Endodermal cell (in vitro differentiated cells): ENCODE measurements around the gene KCTD20. TPM values are rescaled to one million over a fixed set of nuclear protein-coding genes. Genes with fewer than 3 reads are reported as not detected.
"Not testable (repeated sequence)": the region's sequence is repeated elsewhere in the genome, so short reads cannot be mapped to it uniquely, and the experiment has no call there.

Experiments used
- DNase-seq: peaks from one replicate; pipeline ENCODE4 v3.0.0-alpha.2; 2017
- H3K27ac ChIP-seq: 2 replicates; pipeline ENCODE4 v1.5.1; 2013; ENCODE audit warnings: mild to moderate bottlenecking, low read depth, low read length, moderate library complexity
- H3K27me3 ChIP-seq: 2 replicates; pipeline ENCODE4 v1.6.1; 2013; ENCODE audit warnings: mild to moderate bottlenecking, low read length, moderate library complexity; ENCODE audit not compliant: insufficient read depth, control insufficient read depth, poor library complexity, severe bottlenecking
- H3K36me3 ChIP-seq: 2 replicates; pipeline ENCODE4 v1.7.0; 2013; ENCODE audit warnings: mild to moderate bottlenecking, low read length, moderate library complexity; ENCODE audit not compliant: control insufficient read depth, insufficient read depth
- H3K4me1 ChIP-seq: one replicate; pipeline ENCODE4 v1.7.0; 2013; ENCODE audit warnings: low read length; ENCODE audit not compliant: control insufficient read depth, insufficient read depth
- H3K4me3 ChIP-seq: 2 replicates; pipeline ENCODE4 v1.5.1; 2013; ENCODE audit warnings: mild to moderate bottlenecking, low read length, moderate library complexity
- H3K9ac ChIP-seq: 2 replicates; pipeline ENCODE4 v1.6.1; 2013; ENCODE audit warnings: mild to moderate bottlenecking, low read length, moderate library complexity; ENCODE audit not compliant: poor library complexity, severe bottlenecking; ENCODE audit errors: extremely low read depth
- H3K9me3 ChIP-seq: 2 replicates; pipeline ENCODE4 v1.6.1; 2013; ENCODE audit warnings: mild to moderate bottlenecking, low read length, moderate library complexity; ENCODE audit not compliant: control insufficient read depth
- H3K27ac Mint-ChIP-seq: 2 replicates; pipeline ENCODE4 v1.8.0; 2020; ENCODE audit warnings: mixed read lengths
- H3K27me3 Mint-ChIP-seq: 2 replicates; pipeline ENCODE4 v1.8.0; 2021; ENCODE audit warnings: mild to moderate bottlenecking, mixed read lengths; ENCODE audit not compliant: insufficient read depth
- H3K36me3 Mint-ChIP-seq: 2 replicates; pipeline ENCODE4 v1.8.0; 2020; ENCODE audit warnings: low read depth, mixed read lengths
- H3K4me1 Mint-ChIP-seq: 2 replicates; pipeline ENCODE4 v1.8.0; 2020; ENCODE audit warnings: mixed read lengths
- H3K4me3 Mint-ChIP-seq: 2 replicates; pipeline ENCODE4 v1.8.0; 2020; ENCODE audit warnings: mild to moderate bottlenecking, moderate library complexity, mixed read lengths
- H3K9me3 Mint-ChIP-seq: 2 replicates; pipeline ENCODE4 v1.8.0; 2020; ENCODE audit warnings: mild to moderate bottlenecking, mixed read lengths
- WGBS, 2 experiments: methylation state at CpG; one replicate each; pipeline versions ENCODE4 v1.1.5 to v1.1.7; 2013; ENCODE audit warnings: missing lambda C conversion rate in 2 of 2, mixed read lengths in 1 of 2; ENCODE audit not compliant: insufficient coverage in 1 of 2, insufficient read length in 1 of 2; 5-methylcytosine and 5-hydroxymethylcytosine counted together
- total RNA-seq, 2 donors: library from RNA; stranded (reverse); fragmentation: NEBNext Ultra II Directional in 1 of 2; extraction: Animal tissue kit (Norgen Biotek cat#: 25700) in 1 of 2; gene quantifications; 2 replicates in 1 of 2; 3 replicates in 1 of 2; pipeline ENCODE4 v1.2.1, GENCODE V29; 2021
- TF ChIP-seq, protein P1 (sequence below): fragments of 200-600 bp; sonication (generic); conservative IDR thresholded peaks from 2 replicates; pipeline ENCODE4 v1.5.0; 2021; ENCODE audit warnings: antibody characterized with exemption, mild to moderate bottlenecking

The KCTD20 gene
- total RNA-seq, 2 donors from 2014 or later: 20.5 to 29.0 TPM

DNA sequence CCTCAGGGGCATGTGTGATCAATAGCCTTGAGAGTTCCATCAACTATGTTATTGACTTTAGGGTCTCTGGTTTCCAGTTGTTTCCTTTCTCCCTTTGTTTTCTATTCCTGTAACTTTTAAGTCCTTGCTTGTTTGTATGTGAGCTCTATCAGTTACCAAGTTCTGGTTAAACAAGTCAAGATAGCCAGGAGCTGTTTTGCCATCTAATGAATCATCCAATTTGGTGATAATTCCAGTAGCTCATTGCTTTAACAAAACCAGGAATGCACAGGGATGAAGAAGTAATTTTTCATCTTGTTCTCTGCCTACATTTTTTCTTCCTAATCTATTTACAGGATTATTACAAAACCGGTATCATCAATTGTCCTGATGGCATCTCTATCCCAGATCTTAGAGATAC, 36.5 kb downstream of the KCTD20 start:
- H3K27me3 Mint-ChIP-seq: no peaks in the 10 kb centered on the region
- no peak overlapping the region for H3K27ac ChIP-seq

DNA sequence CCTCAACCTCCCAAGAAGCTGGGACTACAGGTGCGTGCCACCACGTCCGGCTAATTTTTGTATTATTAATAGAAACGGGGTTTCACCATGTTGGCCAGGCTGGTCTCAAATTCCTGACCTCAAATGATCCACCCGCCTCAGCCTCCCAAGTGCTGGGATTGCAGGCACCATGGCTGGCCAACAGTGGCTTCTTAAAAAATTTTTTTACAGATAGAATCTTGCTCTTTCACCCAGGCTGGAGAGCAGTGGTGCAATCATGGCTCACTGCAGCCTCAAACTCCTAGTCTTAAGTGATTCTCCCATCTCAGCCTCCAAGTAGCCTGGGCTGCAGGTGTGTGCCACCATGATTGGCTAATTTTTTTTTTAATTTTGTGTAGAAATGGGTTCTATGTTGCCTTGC, 40.5 kb downstream of the KCTD20 start:
- peaks cover 64% of the 10 kb centered on the region for H3K36me3 ChIP-seq
- H3K4me1 ChIP-seq, H3K9me3 Mint-ChIP-seq, DNase-seq, H3K27me3 Mint-ChIP-seq, H3K4me3 Mint-ChIP-seq, H3K4me3 ChIP-seq, H3K9me3 ChIP-seq, H3K9ac ChIP-seq, H3K27ac Mint-ChIP-seq, H3K27ac ChIP-seq, H3K27me3 ChIP-seq: not testable (repeated sequence)
- Mint-ChIP-seq H3K36me3 (peaks cover 52% of the 10 kb centered on the region), H3K4me1 (peaks cover 11% of the 10 kb centered on the region)
- WGBS, 2 experiments: 93 to 95% methylated on average over 5 of the region's 5 CpGs

More for the DNA sequence above, 36.5 kb downstream of the KCTD20 start:
- Mint-ChIP-seq H3K4me3 (no peak overlapping the region), H3K4me1 (peaks cover 17% of the 10 kb centered on the region), H3K27ac (peak overlapping the region; percentile 11), H3K36me3 (peaks cover 40% of the 10 kb centered on the region), H3K9me3 (no peaks in the 10 kb centered on the region)
- H3K4me1 ChIP-seq: no peaks in the 10 kb centered on the region
- H3K36me3 ChIP-seq: peaks cover 53% of the 10 kb centered on the region
- 88 to 97% methylated on average over 1 of the region's 1 CpG for WGBS, 2 experiments
- H3K4me3 ChIP-seq: peak overlapping the region; percentile 11
- H3K9ac ChIP-seq: no peak overlapping the region
- no peaks in the 10 kb centered on the region for H3K9me3 ChIP-seq
- no peaks in the 10 kb centered on the region for H3K27me3 ChIP-seq
- TF ChIP-seq, protein P1, sequence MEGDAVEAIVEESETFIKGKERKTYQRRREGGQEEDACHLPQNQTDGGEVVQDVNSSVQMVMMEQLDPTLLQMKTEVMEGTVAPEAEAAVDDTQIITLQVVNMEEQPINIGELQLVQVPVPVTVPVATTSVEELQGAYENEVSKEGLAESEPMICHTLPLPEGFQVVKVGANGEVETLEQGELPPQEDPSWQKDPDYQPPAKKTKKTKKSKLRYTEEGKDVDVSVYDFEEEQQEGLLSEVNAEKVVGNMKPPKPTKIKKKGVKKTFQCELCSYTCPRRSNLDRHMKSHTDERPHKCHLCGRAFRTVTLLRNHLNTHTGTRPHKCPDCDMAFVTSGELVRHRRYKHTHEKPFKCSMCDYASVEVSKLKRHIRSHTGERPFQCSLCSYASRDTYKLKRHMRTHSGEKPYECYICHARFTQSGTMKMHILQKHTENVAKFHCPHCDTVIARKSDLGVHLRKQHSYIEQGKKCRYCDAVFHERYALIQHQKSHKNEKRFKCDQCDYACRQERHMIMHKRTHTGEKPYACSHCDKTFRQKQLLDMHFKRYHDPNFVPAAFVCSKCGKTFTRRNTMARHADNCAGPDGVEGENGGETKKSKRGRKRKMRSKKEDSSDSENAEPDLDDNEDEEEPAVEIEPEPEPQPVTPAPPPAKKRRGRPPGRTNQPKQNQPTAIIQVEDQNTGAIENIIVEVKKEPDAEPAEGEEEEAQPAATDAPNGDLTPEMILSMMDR: no peak
- no peak for DNase-seq

DNA sequence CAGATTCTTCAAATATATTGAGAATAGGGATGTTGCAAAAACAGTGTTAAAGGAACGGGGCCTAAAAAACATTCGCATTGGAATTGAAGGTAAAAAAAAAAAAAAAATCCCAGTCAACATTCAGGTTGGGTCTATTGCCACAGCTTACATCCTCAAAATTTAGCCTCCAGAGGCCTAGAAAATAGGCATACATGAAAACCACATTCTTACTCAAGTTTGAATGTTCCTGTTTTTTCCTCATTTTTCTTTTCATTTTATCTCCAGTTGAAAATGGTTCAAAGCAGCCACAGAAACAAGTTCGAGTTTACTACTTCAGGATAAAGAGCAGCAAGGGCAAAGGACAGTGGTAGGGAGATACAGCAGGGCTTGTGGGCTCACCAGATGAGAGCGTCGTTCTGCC, 41.9 kb downstream of the KCTD20 start:
- no peak overlapping the region for H3K4me3 Mint-ChIP-seq
- no peak overlapping the region for H3K27ac Mint-ChIP-seq
- H3K4me1 Mint-ChIP-seq: no peaks in the 10 kb centered on the region
- Histone ChIP-seq H3K27ac (no peak overlapping the region), H3K27me3 (no peaks in the 10 kb centered on the region), H3K4me1 (no peaks in the 10 kb centered on the region), H3K9me3 (no peaks in the 10 kb centered on the region), H3K9ac (no peak overlapping the region), H3K36me3 (peaks cover 74% of the 10 kb centered on the region), H3K4me3 (no peak overlapping the region)
- WGBS, 2 experiments: 97 to 100% methylated on average over 3 to 5 of the region's 5 CpGs
- TF ChIP-seq, protein P1: no peak
- DNase-seq: no peak
- H3K9me3 Mint-ChIP-seq: no peaks in the 10 kb centered on the region
- H3K36me3 Mint-ChIP-seq: peaks cover 60% of the 10 kb centered on the region
- H3K27me3 Mint-ChIP-seq: no peaks in the 10 kb centered on the region

DNA sequence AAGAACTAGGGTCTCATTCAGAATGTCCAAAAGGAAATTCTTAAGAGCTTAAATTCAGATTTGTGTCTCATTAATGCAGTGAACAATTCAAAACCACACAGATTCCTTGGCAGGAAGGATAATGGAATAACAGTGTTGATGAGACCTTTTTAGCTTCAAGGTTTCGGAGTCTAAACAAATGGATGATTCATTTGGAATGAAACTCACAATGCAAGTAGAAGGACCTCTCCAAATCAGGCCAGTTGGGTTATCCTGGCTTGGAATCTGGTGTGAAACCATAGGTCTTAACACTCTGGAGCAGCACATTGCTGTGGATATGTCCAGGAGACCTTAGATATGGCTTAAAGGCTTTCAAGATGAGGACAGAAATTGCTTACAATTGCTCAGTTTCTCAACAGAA, 44.9 kb downstream of the KCTD20 start:
- Histone ChIP-seq H3K36me3 (peaks cover 59% of the 10 kb centered on the region), H3K4me3 (no peak overlapping the region), H3K27me3 (no peaks in the 10 kb centered on the region), H3K9ac (no peak overlapping the region), H3K4me1 (no peaks in the 10 kb centered on the region), H3K9me3 (no peaks in the 10 kb centered on the region), H3K27ac (no peak overlapping the region)
- H3K4me3 Mint-ChIP-seq: no peak overlapping the region
- H3K4me1 Mint-ChIP-seq: peaks cover under 1% of the 10 kb centered on the region
- no peaks in the 10 kb centered on the region for H3K9me3 Mint-ChIP-seq
- H3K27ac Mint-ChIP-seq: no peak overlapping the region
- 86 to 96% methylated on average over 1 of the region's 1 CpG for WGBS, 2 experiments
- DNase-seq: no peak
- peaks cover 53% of the 10 kb centered on the region for H3K36me3 Mint-ChIP-seq
- no peaks in the 10 kb centered on the region for H3K27me3 Mint-ChIP-seq
- TF ChIP-seq, protein P1: no peak
